Inflammatory macrophage treated with lipopolysaccharide for 4 hours (primary cell): ENCODE measurements around the gene SUPT6H.
A peak's percentile ranks its signal among the peaks of the same experiment; 100 is the strongest.

Experiments
- DNase-seq: peaks from one replicate; pipeline ENCODE4 v3.0.0-alpha.2; 2020

Gene SUPT6H

DNA sequence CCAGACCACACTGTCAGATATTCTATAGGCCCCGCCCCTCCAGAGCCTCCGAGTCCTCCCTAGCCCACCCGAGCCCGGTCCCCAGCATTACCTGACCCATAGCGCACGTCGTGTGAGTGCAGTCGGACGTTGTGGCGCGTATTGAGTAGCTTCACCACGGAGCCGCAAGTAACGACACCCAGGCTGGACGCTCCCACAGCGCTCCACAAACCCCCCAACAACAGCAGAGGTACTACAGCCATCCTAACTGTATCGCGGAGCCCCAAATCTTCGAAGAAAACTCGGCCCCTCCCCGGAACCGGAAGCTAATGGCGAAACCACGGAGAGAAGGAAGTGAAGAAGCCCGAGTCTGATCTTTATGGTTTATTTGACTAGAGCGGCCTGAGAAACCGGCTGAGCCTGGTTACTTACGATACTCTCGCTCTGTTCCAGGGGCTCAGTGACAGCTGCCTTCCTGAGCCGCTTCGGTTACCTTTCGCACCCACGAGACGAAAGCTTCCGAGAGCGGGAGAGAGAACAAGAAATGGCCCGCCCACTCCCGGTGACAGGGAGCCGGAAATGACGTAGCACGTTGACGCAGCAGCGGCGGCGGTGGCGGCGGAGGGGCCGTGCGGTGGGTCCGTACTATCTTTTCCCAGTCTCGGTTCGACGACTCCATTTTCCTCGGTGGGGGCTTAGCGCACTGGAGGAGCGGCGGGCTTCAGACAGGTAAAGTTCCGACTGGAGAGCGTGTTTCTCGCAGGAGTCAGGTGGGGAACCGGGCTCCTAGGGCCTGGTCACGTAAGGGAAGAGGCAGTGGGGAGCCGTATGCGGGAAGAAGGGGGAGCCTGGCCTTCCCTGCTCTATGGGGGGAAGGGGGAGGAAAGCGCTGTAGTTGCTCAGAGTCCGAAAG, at the start of gene SUPT6H, which contains the start of gene SDF2:
TSS of gene SUPT6H (plus strand) at position 571 of the 892 bp plus-strand sequence. CDS start 11,197 bp downstream, outside the sequence.
TSS of gene SDF2 (minus strand) at position 272 of the 892 bp plus-strand sequence. CDS start at position 242, 30 bp downstream.
- DNase-seq = peak; percentile 92

DNA sequence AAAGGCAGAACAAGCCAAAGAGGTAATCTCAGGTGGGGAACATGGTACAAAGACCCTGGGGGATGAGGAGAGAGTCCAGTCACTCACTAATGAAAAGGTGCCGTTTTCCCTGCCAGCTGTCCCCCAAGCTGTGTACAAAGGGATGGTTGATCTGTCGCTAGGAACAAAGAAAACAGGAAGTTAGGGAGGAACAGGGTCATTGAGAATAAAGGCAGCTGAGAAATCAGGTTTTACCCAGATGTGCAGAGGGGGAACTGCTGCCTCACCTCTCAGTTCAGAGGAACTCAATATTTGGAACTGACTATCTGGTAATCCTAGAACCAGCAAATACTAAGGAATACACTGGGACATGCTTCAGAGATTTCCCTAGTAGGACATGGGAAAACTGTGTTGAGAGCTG, 49.5 kb upstream of the SUPT6H start:
- no peak for DNase-seq

DNA sequence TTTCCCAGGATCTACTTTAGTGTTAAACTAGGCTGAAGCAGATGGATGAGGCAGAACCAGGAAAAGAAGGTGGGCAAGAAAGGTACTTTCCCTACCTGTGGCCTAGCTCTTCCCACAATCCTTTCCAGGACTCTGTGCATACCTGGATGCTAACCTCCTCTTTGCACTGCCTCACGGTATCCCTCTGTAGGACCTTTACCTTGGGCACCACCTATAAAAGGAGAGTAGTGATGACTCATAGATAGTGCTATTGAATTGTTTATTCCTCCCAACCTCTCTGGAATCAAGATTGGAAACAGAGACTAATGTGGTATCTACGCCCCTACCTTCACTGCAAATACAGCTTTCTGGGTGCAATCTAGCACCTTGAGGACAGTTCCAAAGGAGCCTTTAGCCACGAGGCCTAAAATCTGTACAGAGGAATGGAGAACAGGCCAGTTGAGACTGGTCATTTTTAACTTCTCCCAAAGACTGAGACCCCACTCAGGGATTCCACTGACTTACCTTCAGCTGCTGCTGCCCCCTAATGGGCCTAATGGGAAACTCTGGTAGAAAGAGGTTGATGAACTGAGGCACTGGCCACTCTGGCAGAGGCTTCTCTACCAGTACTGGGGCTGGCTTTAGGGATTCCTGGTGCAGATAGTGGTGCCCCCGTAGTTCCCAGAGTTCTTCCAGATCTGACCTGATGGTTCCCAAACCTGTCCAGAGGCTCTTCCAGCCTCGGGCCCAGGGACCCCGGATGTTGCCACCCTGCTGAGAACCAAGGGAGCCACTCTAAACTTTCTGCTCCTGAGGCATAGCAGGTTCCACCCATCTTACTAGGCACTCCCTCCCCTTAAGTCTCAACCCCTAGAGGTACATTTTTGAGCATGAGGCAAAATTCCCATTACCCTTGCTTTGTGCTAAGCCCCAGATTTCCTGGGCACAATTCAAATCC, 48.8 kb upstream of the SUPT6H start:
- peak; percentile 28 for DNase-seq

DNA sequence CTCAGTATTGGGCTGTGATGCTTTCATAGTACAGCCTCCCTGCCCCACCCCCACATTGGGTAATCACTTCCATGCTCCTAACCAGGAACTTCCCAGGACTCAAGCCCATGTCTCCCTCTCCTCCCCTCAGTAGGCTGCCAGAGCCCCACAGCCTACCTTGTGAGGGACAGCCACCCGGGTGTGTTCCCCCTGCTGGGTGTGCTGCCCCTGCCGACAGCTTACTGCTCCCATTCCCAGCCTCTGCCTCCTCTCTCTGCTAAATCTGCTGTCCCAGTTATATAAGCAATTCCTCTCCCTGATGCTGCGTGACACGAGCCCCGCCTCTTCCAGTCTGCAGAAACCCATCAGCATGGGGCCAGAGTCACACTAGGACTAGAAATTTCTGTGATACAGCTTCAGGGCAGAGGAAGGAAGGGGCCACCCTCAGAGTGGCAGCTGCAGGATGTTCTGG, 48.0 kb upstream of the SUPT6H start, which contains the start of gene RSKR:
TSS of gene RSKR (minus strand) at position 255 of the 451 bp plus-strand sequence. CDS start at position 231, 24 bp downstream.
- DNase-seq = no peak

DNA sequence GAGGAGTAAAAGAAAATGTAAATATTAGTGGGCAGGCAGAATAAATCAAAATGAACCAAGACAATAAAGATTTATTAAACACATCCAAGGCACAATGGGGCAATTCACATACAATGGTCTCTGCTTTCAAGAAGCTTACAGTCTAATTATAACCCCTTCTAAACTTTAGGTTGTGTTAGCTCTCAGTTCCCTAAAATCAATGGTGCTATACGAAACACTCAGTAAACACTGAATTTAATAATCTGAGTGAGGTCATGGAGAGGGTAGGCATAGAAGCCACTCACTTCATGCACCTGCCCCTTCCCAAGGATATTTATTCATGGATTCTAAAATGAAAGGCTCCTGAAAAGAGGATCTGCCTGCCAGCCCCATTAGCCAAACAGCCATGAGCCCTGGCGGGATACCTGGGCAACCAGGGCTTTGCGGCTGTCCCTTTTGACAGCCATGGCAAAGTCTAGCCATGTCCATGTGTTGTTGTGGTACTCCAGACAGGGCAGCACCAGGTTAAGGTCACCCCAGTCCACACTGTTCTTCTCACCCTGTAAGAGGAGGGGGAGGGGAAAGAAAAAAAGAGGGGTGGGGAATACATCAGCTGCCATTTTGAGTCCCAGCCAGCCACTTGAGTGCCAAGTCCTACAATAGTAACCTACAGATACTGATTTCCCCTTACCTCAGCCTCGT, 46.6 kb upstream of the SUPT6H start:
- no peak for DNase-seq

DNA sequence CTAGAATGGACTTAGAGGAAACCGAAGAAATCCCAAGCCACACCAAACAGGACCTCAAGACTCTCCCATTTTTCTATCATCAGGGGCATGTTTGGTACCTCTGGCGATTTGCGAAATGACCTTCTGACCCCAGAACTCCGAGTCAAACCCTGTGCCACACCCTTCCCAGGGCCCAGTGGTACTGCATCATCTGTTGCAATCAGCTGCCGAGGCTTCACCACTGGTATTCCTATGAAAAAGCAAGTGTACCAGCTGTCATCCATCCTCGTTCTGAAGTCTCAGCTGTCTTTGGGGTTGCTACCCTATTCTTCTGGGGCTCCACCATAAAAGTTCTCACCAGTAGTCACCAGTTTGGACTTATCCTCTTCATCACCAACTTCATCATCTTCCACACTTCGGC, 45.7 kb upstream of the SUPT6H start:
- DNase-seq = no peak

DNA sequence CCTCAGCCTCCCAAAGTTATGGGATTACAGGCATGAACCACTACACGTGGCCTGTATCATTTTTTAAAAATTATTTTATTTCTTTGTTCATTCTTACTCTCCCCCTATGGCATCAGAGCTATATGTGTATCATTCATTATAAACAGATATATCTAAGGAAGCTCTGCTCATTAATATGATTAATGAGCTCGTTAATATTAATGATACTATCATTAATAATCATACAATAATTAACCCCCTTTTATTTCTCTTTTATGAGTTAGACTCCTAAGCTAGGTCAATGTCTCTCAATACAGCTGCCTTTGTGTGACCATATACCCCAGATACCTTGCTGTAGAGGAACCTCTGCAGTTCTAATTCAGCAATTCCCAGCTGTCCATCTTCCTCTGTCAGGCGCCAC, 43.5 kb upstream of the SUPT6H start:
- no peak for DNase-seq

DNA sequence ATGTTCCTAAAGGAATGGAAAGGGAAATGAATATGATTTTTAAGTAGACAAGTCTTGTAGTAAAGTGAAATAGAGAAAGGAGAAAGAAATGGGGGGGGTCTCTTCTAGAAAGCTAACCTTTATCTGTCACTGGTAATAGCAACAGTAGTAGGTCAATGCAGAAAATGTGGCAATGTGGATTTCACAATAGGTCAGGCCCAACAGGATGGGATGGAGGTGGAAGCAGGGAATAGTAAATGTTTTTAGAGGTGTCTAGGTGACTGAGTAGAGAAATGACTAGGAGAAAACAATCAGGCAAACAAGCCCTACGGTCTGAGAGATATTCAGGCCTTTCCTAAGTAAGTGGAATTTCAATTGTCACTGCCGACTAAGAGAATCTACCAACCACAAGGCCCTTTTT, 42.0 kb upstream of the SUPT6H start:
- DNase-seq = no peak

DNA sequence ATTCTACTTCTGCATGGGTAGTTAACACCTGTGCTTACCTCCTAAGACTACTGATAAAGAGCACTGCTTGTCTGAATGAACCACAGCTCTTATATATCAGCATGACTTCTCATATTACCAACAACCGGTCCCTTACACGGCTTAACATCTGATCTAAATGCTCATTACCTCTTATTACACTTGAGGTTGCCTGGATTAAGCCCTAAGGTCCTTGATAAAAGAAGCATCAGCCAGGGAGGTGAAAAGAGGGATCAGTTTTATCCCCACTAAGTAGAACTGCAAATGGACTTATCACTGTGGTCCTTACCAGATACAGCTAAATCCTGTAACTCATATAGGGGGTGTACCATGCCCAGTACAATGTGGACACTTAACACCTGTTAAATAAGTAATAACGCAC, 39.8 kb upstream of the SUPT6H start:
- no peak for DNase-seq

DNA sequence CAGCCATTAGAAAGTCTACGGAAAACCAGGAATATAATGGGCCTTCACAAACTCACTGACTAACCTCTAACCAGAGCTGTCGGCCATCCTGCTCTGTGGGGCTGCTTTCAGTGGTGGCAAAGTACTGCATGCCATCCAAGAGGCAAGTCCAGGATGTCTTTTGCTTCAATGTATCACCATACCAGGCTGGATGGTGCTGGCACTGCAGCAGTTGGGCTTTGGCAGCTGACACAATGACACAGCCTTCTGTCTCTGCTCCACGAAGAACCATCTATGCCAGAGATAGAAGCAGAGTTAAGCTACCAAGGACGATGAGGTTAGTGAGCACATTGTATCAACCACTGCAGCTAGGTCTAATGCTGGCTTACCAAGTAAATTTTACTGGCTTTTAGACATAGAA, 38.3 kb upstream of the SUPT6H start:
- no peak for DNase-seq

DNA sequence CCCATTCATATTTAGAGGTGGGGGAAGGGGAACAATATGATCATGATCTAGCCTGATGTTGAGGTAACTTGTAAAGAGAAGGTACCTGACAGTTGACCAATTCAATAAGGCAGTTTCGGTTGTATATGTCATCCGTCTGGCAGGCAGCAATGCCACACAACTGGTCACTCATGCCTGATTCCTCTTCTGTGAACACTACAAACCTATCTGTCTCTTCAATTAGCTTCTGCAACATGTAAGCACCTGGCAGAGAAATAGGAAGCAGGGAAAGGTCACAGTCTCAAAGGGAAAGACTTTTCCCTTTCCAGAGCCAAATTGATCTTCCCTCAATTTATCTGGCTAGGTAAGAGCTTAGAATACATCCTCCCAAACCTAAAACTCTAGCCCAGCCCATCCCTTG, 37.9 kb upstream of the SUPT6H start:
- DNase-seq = no peak

DNA sequence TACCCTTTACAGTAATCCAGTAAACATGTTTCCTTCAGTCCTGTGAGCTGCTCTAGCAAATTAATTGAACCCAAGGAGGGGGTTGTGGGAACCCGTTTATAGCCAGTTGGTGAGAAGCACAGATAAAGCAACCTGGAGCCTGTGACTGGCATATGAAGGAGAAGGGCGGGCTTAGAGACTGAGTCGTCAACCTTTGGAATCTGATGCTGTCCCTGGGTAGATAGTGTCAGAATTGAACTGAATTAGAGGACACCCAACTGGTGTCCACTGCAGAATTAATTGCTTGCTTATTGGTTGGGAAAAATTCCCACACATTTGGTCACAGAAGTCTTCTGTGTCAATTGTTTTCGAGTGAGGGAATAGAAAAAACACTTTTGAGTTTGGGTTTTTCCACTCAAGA, 35.2 kb upstream of the SUPT6H start:
- DNase-seq = no peak

DNA sequence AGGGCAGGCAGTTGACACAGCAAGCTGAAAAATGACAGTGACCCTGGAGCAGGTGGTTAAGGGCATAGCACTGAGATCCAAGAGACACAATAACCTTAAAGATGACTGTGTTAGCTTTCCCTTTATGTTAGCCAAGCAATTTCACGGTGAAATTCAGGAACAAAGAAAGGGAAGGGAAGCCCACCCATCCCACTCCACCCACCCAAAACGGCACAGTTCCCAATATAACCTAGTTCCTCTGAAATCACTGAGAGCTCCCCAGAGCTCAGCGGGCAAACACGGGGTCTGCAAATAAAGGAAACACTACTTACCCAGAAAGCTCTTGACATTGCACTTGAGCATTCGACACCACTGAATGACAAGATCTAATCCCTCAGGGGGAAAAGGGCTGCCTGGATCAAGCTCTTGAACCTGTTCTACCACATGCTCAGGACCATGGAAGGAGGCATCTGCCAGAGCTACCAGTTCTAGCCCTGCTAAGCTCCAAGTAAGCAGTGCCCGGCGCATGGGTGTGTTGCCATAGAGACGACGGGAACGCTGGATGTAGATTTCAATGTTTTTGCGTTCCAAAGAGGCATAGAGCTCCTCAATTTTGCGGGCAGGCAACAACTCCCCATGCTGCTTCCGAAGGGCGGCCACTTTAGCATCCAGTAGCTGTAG, 27.7 kb upstream of the SUPT6H start:
- peak; percentile 54 for DNase-seq

DNA sequence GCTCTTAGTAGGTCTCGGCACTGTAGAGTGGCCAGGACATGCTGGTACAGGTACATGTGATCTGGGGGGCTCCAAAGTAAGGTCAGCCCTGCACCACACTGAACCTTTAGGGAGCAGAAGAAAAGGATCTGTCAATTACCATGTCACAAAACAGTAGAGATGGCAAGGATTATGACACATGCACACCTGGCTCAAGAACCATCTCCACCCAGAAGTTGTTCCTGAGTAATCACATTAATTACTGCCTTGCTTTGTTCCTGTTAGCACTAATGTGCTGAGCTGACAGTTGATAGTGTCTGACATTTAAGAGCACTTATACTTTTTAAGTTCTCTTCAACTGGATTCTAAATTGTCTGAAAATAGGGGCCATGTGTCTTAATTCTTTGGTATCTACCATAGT, 26.5 kb upstream of the SUPT6H start:
- DNase-seq = no peak

DNA sequence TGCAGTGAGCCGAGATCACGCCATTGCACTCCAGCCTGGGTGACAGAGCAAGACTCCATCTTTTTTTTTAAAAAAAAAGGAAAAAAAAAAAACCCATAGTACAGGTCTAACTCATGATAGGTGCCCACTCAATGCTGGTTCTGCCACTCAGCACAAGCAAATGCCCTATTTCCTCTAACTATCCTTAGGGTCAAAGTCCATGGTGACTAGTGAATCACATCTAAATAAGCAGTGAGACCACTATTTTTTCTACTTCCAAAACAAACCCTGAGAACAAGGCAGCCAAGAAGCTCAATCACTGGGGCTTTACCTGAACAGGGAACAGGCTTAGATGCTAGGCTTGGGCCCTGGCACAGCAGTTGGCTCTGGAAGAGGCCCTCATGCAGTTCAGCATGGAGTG, 20.4 kb upstream of the SUPT6H start:
- DNase-seq = no peak

DNA sequence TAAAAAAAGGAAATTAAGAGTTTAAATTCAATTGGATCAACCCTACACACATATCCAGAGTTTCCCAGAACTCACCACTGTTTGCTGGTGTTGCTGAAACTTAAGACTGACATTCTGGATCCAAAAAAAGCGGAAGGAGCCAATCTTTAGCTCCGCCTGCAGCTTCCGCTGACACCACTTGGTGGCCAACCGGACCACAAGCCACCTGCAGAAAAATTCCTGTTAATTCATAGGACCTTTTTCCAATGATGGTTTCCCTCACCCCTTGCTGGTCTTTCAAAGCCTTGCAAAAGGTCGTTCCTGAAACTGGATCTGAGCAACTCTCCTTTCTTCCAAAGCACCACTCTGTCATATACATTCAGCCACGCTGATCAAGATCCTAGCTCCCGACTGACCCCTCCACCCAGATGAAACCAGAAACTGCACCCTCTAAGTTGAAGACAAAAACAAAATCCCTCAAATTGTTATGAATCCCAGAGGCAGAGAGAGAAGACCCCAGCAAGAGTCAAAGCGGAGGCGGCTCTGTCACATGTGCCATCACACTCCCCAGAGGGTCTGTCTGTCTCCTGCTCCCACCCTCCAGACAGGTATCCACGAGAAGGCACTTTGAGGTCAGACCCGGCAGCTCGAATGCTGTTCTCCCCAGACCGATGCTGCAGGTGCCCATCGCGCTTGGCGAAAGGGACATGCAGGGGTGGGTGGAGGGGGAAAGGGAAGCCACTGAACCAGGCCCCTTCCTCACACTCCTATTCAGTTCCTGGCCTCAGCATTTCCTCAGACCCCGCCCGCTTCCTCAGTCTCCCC, 17.8 kb upstream of the SUPT6H start:
- DNase-seq = peak; percentile 79

DNA sequence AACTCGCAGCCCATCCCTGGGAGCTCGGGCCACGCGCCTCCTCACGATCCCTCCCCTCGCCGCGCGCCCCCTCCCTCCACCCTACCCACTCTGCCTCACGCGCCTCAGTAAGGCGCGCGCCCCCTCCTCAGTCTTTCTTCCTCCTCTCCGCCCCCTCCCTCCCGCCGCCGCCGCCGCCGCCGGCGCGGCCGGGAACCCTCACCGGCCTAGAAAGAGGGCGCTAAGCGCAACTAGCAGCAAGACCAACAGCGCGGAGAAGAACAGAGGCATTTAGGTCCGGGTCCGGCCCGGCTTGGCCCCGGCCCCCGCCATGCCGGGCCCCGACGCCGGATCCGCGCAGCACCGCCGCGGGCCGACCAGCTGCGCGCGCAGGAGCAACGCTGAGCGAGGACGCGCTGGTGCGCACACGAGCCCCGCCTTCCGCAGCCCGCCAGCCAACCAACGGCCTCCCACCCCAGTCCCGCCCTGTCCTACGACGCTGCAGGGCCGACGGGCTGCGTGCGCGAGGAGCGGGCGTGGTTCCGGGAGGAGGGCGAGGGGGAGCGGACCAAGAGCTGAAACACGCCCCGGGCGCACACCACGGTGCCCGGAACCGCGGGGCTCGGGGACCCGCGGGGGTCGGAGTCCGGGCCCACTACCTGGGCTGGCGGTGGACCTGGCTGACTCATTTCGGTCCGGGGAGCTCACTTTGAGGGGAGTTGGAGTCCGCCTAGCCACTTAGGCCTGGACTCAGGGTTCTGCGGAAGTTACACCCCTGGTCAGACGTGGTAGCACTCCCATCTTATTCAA, 17.0 kb upstream of the SUPT6H start, which contains the start of gene BLTP2:
TSS of gene BLTP2 (minus strand) at position 372 of the 789 bp plus-strand sequence. CDS start at position 270, 102 bp downstream.
- peak; percentile 96 for DNase-seq

DNA sequence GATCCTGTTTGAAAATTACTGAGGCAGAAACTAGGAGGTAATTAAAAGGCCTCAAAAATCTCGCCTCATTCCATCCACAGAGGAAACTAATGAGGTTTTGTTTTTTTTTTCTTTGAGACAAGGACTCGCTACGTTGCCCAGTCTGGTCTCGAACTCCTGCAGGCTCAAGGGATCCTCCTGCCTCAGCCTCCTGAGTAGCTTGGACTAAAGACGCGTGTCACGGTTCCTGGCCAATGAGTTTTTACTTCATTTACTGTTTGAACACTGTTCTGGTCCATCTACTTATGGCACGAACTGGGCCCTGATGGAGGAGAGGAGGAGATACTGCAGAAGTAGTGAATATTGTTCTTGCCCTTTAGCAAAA, 16.4 kb upstream of the SUPT6H start:
- no peak for DNase-seq

DNA sequence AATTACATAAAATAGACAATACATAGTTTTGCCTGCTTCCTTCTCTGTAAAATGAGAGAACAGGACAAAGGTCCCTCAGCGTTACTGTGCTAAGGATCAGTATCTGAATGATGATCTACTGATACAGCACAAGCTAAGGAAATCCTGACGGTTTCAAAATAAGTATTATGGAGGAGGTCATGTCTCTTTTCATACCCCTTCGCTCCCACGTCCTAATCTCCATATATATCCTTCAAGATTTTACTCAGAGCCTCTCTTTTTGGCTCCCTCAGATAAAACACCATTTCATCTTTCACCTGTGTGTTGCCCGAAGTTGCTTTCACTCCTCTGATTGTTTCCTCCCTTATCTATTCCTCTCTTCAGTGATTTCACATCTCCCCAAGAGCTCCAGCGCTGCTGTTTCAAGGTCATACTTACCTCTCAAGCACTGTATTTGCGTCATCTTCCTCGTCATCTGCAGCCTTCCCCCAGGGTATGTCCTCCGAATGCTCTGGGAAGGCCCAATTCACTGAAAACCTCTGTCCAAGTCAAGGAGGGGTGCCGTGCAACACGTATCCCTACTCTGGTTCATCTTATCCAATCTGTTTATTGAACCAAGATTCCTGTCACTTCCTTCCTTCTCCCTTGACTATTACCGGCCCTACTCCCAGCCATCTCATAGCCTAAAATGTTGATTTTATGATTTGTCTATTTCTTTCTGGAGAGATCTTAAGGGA, 15.8 kb upstream of the SUPT6H start:
- DNase-seq = no peak

DNA sequence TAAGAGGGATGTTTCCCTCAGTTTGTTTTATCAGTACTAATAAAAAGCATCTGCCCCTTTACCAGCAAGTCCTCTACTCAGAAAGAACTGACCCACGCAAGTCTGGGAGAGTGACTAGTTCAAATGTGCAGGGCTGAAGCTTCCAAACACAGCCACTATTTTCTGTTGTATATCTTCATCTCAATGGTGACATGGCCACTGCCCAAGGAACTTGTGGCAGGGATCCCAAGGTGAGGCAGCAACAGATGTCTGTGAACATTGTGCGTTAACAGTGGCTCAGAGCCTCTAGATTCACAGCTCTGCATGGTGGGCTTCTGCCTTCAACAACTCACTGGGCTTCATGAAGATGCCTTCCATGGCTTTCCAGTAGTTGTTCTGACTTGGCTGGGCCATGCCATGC, 13.3 kb upstream of the SUPT6H start:
- DNase-seq = no peak
